LNCAP (cell line): ENCODE results near the gene MYO18B.

Experiments used
- TF ChIP-seq, protein P1 (sequence below): fragments of 450-650 bp; IDR thresholded peaks from 2 replicates; pipeline ENCODE4 v1.5.1; 2017; ENCODE audit warnings: mild to moderate bottlenecking

The MYO18B gene

DNA sequence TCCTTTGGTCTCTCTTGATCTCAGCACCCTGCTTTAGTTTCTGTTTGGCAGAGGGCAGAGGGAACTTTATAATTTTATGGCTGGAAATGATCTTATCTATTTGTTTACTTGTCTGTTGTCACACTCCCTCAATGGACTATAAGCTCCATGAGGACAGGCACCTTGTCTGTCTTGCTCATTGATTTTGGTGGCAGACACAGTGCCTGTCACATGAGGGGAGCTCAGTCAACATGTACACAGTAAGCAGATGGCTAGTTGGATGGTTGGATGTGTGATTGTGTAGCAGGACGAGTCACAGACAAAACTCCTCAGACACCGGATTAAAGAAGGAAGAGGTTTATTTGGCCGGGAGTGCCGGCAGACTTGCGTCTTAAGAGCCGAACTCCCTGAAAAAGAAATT, 80.4 kb downstream of the MYO18B start:
- TF ChIP-seq, protein P1, sequence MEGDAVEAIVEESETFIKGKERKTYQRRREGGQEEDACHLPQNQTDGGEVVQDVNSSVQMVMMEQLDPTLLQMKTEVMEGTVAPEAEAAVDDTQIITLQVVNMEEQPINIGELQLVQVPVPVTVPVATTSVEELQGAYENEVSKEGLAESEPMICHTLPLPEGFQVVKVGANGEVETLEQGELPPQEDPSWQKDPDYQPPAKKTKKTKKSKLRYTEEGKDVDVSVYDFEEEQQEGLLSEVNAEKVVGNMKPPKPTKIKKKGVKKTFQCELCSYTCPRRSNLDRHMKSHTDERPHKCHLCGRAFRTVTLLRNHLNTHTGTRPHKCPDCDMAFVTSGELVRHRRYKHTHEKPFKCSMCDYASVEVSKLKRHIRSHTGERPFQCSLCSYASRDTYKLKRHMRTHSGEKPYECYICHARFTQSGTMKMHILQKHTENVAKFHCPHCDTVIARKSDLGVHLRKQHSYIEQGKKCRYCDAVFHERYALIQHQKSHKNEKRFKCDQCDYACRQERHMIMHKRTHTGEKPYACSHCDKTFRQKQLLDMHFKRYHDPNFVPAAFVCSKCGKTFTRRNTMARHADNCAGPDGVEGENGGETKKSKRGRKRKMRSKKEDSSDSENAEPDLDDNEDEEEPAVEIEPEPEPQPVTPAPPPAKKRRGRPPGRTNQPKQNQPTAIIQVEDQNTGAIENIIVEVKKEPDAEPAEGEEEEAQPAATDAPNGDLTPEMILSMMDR, result no peak

DNA sequence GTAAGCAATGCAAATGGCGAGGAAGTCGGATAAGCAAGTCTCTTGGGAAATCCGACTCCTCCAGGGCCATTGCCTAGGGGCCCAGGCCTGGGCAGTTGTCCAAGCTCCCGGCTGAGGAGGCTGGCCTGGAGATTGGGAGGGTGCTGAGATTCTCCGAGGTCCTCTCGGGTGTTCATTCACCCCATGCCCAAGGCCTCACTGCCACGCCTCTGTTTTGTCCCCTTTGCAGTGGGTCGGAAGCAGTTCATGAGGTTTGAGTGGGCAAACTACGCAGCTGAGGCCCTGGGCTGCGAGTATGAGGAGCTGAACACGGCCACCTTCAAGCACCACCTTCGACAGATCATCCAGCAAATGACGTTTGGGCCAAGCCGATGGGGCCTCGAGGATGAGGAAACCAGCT, 81.3 kb downstream of the MYO18B start:
- TF ChIP-seq, protein P1, result no peak

DNA sequence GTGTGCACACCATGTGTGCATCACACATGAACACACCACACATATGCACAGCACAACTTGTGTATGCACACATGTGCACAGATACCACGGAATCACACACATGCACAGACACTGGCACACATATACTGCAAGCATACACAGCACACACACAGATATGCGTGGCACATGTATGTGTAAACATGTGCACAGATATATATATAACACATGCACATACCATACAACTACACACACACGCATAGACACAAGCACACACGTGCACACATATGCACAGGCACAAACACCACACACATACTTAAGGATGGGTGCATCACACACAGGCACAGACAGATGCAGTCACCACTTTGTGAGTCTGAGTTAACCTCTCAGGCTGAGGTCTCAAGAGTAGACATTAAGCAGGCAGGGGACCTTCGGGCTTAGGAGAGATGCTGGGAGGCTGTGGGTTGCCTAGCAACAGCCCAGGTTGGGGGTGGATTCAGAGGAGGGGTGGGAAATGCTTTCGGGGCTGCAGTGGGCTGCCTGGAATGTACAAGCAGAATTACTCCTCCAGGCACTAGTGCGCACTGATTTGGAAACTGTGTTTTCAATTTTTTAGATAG, 82.9 kb downstream of the MYO18B start:
- TF ChIP-seq, protein P1, result no peak

DNA sequence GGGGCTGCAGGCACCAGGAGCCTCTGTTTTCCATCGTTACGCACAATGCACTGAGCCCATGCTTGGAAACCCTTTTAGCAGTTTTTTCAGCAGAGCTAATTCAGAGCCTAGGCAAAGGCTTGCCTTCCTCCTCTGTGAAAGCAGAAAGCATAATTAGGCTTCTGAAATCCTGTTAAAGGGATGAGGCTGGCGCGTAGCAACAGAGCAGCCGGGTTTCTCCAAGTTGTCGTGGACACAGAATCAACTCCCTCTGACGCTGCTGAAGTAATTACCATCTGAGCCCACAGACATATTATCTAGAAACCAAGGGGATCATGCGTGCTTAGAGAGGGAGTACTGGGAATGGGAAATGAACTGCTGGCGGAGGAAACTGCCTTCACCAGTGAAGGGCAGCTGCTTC, 85.4 kb downstream of the MYO18B start:
- TF ChIP-seq, protein P1, result no peak

DNA sequence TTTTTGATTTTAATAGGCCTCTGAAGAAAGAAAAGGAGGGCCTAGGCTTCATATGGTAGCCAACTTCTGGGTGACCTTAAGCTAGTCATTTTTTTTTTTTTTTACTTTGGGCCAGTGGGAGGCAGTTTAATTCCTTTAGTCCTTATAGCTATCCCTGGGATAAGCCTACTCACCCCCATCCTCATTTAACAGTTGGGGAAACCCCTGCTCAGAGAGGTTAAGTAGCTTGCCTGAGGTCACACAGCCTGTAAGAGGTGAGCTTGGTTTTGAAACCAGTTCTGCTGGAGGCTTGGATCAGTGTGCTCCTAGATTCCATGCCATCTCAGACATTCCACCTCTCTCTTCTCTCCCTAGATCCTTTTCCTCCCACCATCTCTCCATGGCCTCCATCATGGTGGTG, 86.4 kb downstream of the MYO18B start:
- TF ChIP-seq, protein P1, result no peak

GRCh38 chr22:25829237-25829636, 87.2 kb downstream of the MYO18B start:
- TF ChIP-seq, protein P1, result no peak

DNA sequence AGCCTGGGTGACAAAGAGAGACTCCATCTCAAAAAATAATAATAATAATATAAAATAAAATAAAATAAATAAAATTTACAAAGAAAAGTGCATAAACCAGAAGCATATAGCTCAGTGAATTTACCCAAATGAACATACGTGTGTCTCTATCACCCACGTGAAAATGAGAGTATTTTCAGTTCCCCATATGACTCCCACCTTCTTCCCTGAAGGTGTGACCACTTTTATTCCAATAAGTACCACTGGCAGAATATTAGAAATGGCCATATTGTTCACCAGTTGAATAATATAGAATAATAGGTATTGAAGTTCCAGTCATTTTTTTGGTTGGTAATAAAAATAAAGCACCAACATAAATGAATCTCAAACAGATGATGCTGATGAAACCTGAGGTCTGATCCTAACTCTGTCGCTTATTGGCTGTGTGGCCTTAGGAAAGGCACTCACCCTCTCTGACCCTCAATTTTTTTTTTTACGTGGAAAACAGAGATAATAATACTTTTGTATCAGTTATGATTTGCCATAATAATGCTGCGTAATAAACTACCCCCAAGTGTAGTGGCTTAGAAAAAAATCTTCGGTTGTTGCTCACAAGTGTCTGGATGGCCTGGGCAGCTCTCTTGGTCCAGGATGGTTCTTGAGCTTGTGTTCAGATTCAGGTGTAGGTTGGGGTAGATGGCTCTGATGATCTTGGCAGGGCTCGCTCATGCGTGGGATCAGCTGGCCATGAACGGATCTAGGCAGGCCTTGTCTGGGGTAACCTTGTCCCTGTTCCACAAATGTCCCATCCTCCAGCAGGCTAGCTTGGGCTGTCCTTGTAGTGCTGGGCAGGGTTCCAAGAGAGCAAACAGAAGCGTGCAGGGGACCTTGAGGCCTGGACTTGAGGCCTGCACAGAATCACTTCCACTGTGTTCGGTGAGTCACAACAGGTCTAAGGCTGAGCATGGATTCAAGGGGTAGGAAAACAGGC, 88.1 kb downstream of the MYO18B start:
- TF ChIP-seq, protein P1, result no peak
